ENCODE data around the gene HM13. TPM values are rescaled to one million over a fixed set of nuclear protein-coding genes. Genes with fewer than 3 reads are reported as not detected.

Gene HM13
- total and polyA plus RNA-seq, 2 of the 13 experiments (the other 11 are each of a cell fraction or from before 2014, with no cell fraction given), result 118 to 243 TPM

DNA sequence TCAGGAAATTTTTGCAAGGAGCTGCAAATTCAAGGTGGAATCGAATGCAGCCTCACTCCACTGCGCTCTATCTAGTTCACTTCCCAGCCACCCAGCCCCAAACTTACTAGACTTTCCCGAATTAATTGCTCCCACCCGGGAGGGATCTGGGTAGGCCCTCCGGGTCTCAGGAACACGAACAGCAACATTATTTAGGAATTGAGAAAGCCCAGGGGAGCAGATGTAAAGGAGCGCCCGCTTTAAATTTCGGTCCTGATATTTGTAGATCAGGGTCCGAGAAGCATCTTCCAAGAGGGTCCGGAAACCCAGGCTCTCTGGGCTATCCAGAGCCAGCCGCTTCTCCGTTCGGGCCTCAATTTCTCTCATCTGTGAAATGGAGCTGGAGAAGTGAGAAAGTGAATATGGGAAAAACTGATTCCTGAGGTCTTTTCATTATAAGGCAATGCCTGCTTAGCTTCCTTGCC is 90.4 kb downstream of the HM13 start (continued):
- TF ChIP-seq, protein P1, sequence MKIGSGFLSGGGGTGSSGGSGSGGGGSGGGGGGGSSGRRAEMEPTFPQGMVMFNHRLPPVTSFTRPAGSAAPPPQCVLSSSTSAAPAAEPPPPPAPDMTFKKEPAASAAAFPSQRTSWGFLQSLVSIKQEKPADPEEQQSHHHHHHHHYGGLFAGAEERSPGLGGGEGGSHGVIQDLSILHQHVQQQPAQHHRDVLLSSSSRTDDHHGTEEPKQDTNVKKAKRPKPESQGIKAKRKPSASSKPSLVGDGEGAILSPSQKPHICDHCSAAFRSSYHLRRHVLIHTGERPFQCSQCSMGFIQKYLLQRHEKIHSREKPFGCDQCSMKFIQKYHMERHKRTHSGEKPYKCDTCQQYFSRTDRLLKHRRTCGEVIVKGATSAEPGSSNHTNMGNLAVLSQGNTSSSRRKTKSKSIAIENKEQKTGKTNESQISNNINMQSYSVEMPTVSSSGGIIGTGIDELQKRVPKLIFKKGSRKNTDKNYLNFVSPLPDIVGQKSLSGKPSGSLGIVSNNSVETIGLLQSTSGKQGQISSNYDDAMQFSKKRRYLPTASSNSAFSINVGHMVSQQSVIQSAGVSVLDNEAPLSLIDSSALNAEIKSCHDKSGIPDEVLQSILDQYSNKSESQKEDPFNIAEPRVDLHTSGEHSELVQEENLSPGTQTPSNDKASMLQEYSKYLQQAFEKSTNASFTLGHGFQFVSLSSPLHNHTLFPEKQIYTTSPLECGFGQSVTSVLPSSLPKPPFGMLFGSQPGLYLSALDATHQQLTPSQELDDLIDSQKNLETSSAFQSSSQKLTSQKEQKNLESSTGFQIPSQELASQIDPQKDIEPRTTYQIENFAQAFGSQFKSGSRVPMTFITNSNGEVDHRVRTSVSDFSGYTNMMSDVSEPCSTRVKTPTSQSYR (CRISPR knock-in tag; IDR thresholded peaks at IDR 0.05; ENCODE audit: borderline replicate concordance), result 0 out of 2 replicates have a peak, but pooled peaks have one; percentile 5
- TF ChIP-seq, protein P2, sequence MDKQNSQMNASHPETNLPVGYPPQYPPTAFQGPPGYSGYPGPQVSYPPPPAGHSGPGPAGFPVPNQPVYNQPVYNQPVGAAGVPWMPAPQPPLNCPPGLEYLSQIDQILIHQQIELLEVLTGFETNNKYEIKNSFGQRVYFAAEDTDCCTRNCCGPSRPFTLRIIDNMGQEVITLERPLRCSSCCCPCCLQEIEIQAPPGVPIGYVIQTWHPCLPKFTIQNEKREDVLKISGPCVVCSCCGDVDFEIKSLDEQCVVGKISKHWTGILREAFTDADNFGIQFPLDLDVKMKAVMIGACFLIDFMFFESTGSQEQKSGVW (CRISPR knock-in tag; IDR thresholded peaks at IDR 0.05; ENCODE audit: borderline replicate concordance), result no peak
- TF ChIP-seq REPIN1 (CRISPR knock-in tag; IDR thresholded peaks at IDR 0.05; ENCODE audit: borderline replicate concordance, low read depth) (no peak), CHCHD3 (CRISPR knock-in tag; IDR thresholded peaks at IDR 0.05) (no peak), ZNF737 (CRISPR knock-in tag; IDR thresholded peaks at IDR 0.05; ENCODE audit: borderline replicate concordance) (0 out of 2 replicates have a peak, but pooled peaks have one; percentile 19), ELF1 (CRISPR knock-in tag; IDR thresholded peaks at IDR 0.05) (no peak), GLI4 (CRISPR knock-in tag; IDR thresholded peaks at IDR 0.05; ENCODE audit: borderline replicate concordance) (no peak), ZFYVE20 (CRISPR knock-in tag; IDR thresholded peaks at IDR 0.05; ENCODE audit: borderline replicate concordance, low read depth) (no peak), SIN3B (IDR thresholded peaks at IDR 0.05; ENCODE audit: low read length) (no peak), HDAC6 (IDR thresholded peaks at IDR 0.05; ENCODE audit: low read depth, low read length) (peak; percentile 95), ATF1 (CRISPR knock-in tag; IDR thresholded peaks at IDR 0.05) (0 out of 2 replicates have a peak, but pooled peaks have one; percentile 26), ZNF564 (CRISPR knock-in tag; IDR thresholded peaks at IDR 0.05) (no peak), ZFAT (CRISPR knock-in tag; conservative IDR thresholded peaks at IDR 0.05) (no peak), RFXANK (CRISPR knock-in tag; IDR thresholded peaks at IDR 0.05) (no peak), MED13 (CRISPR knock-in tag; IDR thresholded peaks at IDR 0.05) (no peak), SOX13 (IDR thresholded peaks at IDR 0.05) (no peak), SOX13 (CRISPR knock-in tag; conservative IDR thresholded peaks at IDR 0.05 in 1 of 2, IDR thresholded peaks at IDR 0.05 in 1 of 2) (peak in 1 of 2 experiments; percentile 87; a peak in 1 of 4 replicates), IKZF4 (CRISPR knock-in tag; IDR thresholded peaks at IDR 0.05; ENCODE audit: borderline replicate concordance, low read depth, not compliant biosample characterization) (no peak)
- TF ChIP-seq, protein P3, sequence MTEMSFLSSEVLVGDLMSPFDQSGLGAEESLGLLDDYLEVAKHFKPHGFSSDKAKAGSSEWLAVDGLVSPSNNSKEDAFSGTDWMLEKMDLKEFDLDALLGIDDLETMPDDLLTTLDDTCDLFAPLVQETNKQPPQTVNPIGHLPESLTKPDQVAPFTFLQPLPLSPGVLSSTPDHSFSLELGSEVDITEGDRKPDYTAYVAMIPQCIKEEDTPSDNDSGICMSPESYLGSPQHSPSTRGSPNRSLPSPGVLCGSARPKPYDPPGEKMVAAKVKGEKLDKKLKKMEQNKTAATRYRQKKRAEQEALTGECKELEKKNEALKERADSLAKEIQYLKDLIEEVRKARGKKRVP (CRISPR knock-in tag; IDR thresholded peaks at IDR 0.05), result 0 out of 4 replicates have a peak, but pooled peaks of 1 of the 2 experiments have one; percentile 47
- TF ChIP-seq, protein P4, sequence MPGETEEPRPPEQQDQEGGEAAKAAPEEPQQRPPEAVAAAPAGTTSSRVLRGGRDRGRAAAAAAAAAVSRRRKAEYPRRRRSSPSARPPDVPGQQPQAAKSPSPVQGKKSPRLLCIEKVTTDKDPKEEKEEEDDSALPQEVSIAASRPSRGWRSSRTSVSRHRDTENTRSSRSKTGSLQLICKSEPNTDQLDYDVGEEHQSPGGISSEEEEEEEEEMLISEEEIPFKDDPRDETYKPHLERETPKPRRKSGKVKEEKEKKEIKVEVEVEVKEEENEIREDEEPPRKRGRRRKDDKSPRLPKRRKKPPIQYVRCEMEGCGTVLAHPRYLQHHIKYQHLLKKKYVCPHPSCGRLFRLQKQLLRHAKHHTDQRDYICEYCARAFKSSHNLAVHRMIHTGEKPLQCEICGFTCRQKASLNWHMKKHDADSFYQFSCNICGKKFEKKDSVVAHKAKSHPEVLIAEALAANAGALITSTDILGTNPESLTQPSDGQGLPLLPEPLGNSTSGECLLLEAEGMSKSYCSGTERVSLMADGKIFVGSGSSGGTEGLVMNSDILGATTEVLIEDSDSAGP (CRISPR knock-in tag; IDR thresholded peaks at IDR 0.05; ENCODE audit: borderline replicate concordance), result no peak
- TF ChIP-seq, protein P5, sequence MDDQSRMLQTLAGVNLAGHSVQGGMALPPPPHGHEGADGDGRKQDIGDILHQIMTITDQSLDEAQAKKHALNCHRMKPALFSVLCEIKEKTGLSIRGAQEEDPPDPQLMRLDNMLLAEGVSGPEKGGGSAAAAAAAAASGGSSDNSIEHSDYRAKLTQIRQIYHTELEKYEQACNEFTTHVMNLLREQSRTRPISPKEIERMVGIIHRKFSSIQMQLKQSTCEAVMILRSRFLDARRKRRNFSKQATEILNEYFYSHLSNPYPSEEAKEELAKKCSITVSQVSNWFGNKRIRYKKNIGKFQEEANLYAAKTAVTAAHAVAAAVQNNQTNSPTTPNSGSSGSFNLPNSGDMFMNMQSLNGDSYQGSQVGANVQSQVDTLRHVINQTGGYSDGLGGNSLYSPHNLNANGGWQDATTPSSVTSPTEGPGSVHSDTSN (CRISPR knock-in tag; IDR thresholded peaks at IDR 0.05; ENCODE audit: borderline replicate concordance), result 0 out of 2 replicates have a peak, but pooled peaks have one; percentile 35

Measured in HepG2 (cell line).